GM18508 (cell line): ENCODE data around the gene ZNF322.

Source experiments
- ATAC-seq: cut with Tn5 transposase; IDR thresholded peaks from one replicate; pipeline ENCODE4 v1.9.1; 2021; ENCODE audit warnings: moderate number of reproducible peaks; ENCODE audit not compliant: insufficient read depth, unreplicated experiment

The ZNF322 gene

DNA sequence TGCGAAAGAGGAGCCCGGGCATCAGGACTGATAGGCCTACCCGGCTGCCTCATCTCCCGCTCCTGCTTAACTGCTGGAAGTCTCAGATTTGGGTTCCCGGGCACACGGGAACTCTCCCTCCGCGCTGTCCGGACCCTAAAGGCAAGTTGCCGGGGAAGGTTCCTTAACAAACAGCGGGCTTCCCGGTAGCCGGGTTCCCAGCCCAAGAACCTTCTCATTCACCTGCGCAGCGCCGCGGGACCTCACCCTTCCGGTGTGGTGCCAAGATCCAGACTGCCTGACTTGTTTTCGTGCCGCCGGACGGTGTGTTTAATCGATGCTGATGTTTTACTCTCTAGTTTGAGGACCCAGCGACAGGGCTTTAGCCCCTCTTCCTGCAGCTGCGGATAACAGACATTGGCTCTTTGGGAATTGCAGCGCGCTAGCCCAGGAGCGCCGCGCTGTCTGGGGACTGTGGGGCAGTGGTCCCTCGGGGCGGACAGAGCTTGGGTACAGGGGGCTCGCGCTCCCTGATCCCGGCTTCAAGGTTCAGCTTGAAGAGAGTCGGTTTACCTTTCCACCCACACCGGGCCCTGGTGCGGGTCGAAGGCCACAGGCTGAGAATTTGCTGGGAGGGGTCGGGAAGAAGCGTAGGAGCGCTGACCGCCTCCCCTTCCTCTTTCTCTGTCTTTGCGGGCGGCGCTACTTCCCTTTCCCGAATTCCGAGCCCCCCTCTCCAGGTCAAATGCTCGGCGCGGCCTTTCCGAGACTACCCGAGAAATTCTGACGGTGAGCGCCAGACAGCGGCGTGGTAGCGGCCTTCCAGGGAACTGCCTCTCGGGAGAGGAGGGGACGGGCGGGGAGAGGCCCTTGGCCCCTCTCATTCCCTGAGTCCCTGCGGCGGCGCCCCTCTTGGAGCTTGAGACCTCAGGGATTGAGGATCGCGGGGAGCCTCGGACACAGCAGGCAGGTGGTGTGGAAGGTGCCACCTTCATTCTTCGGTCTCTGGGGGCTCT is 45.6 kb downstream of the ZNF322 start:
- ATAC-seq = no peak

DNA sequence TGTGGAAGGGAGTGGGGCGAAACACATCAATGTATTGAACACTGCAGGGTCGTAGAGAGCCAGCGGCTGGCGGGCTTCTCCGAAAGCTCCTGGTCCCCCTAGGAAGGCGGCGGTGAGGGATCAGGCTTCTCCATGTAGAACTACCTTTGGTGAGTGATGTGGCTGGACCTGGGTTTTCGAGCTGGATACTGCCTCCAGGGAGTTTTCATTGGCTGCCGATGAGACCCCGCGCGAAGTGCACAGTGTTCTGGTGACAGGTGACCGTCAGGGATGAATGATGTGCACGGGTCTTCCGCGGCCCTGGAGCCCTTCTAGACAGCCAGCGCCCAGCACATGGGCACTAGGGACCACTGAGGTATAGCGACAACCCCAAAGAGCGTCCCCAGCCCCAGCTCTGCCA is 46.3 kb downstream of the ZNF322 start:
- no peak for ATAC-seq

DNA sequence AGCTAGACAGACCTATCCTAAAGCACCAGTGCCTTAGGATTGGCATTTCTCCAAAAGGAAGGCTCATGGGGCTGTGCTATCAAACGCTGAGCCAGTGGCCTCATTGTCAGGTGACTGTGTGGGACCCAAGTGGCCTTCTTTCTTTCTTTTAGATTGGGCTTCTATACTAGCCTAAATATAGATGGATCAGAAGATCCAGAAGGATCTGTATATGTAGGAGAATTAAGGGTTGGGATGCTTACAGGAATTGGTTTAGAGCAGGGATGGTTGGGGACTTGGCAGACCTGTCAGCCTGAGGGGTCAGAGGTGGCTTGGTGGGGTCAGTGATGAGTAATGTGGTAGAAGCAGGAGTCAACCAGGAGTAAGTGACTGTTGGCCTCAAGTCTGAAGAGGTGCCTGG is 47.9 kb downstream of the ZNF322 start:
- no peak for ATAC-seq

DNA sequence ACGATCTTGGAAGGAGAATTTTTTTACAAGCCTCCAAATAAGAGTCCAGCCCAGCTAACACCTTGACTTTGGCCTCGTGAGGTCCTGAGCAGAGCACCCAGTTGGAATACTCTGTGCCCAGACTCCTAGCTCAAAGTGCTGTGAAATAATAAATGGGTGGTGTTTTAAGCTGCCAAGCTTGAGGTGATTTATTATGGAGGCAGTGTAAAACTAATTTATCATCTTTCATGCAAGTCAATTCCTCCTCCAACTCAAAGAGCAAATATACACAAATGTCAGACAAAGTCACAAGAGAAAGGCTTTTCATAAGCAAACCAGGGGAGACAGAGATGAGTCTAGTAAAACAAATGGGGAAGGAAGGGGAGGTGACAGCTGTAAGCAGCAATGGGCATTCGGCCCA is 50.1 kb downstream of the ZNF322 start:
- ATAC-seq = no peak

DNA sequence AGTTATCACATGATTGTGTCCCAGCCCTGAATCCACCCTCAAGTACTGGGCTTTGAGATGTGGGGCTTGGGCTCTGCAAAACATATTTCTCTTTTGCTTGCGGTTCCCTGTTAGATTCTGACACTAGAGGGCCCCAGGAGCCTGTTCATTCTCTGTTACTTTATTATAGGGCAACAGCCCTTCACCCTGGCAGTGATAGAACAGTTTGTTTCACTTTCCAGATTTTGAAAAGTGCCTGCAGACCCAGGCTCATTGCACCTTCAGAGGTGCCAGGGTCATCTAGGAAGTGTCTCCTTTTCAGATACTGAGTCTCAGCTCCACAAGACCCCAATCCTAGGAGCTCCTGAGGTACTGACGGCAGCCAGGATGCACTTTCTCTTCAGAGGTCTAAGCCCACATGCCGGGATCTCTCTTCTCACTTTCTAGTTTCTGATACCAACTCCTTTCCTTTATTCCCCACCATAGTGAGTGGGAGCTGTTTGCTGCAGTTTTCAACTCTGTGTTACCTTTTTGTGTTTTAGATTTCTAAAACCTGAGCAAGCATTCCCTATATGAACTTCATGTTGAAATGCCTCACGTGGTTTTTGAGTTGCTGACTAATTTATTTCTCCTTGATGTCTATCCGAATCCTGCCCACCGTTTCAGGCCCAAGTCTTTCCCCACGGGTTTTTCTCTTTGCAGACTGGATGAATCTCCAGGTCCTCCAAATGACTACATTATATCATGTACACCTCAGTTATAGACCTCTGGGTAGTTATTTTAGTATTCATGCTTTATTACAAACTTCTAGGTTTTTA is 51.9 kb downstream of the ZNF322 start:
- ATAC-seq = peak; percentile 72

DNA sequence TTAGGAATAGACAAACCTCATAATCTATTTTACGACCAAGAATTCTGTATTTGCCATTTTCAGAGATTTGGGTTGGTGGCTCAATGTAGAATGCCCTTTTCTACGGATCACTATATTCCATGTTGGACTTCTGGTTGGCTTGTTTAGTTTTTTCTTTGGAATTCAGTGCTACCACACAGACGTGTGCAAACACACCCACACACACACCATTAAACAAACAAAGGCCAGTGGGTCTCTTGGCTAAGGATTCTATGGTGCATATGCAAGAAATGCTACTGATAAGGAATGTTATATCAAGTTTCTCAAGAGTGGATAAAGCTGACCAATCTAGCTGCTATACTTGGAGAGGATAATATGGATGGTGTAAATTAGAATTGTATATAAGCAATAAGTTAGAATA is 54.7 kb downstream of the ZNF322 start:
- no peak for ATAC-seq

DNA sequence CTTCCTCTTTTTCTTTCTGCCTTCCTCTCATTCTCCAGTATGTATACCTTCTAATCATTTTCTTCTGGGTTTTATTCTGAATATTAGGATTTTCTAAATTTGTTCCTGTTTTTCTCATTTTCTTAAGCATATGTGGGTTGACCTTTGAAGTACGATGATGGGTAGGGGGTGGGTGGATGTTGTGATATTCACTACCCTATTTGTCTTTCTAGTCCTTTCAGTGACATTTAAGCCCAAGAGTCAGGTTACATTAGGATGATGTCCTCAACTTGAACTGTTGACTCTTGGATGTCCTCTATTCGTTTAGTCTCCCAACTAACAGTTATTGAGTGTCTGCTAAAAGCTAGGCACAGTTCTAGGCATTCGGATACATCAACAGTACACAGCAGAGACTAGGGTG is 55.5 kb downstream of the ZNF322 start:
- no peak for ATAC-seq

DNA sequence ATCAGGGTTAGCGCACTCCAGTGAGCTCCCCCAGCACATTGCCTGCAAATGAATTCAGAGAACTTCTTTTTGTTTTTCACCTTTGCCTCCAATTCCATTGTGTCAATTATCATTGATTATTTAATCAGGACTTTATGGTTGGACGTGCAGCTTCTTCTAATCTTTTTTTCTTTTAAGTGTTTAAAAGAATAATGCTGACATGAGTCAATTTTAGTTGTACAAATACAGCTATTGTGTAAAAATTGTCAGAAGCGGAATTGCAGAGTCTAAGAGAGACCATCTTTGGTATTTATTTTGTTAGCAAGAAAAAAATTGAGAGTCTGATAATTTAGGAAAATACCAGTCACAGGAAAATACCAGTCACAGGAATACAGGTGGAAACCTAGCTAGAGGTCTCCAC is 57.3 kb downstream of the ZNF322 start:
- no peak for ATAC-seq

DNA sequence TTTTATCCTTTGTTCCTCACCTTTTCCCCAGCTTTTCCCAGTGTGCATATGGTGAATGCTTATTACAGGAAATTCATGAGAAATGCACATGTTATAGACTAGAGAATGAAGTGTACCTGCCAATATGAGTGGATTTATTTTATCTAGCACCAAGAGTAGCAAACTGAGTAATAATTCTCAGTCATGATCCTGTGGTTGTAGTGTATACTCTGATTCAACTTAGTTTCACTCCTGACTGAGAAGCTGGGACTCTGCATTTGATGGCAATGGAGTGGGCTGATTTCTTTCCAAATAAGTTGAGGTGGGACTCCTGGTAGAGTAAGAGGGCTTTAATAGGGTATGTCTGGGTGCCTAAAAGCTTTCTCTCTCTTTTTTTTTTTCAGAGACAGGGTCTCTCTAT is 58.8 kb downstream of the ZNF322 start:
- no peak for ATAC-seq

DNA sequence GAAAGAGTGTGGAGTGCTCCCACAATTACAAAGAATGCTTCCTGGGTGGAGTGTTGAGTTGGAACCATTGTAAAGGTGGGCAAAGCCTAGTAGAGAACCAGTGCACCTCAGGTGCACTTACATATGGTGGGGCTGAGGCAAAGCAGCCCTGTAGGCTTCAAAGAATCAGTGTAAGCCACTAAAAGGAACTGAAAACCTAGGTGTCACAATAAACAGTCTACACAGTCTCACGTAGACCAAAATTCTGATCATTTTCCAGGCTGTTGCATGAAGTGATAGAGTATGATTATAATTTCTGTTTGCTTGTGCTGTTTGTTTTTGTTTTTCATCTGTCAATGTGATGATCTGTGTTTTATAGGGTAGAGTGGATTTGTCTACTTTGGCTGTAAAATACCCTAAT is 60.0 kb downstream of the ZNF322 start:
- no peak for ATAC-seq

DNA sequence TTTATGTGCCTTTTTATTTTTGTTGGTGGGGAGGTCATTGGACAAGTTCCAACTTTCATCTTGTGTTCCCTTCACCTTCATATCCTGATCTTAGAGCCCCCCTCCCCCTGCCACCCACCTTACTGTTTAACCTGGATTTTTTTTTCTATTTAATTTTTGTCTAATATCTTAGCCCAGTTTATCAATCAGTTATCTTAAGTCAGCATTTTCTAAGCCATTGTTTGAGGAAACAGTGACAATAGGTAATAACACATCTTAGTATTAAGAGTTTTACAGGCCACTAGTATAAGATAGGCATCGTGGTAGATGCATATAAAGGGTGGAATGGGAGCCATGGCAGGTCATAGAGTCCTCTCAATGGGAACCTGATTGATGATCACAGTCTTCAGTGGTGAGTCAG is 60.4 kb downstream of the ZNF322 start:
- ATAC-seq = no peak

DNA sequence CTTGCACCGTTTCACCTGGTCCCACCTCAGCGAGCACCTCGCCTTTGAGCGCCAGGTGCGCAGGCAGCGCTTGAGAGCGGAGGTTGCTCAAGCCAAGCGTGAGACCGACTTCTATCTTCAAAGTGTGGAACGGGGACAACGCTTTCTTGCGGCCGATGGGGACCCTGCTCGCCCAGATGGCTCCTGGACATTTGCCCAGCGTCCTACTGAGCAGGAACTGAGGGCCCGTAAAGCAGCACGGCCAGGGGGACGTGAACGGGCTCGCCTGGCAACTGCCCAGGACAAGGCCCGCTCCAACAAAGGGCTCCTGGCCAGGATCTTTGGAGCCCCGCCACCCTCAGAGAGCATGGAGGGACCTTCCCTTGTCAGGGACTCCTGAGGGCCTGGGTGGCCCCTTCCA is 61.3 kb downstream of the ZNF322 start:
- no peak for ATAC-seq

DNA sequence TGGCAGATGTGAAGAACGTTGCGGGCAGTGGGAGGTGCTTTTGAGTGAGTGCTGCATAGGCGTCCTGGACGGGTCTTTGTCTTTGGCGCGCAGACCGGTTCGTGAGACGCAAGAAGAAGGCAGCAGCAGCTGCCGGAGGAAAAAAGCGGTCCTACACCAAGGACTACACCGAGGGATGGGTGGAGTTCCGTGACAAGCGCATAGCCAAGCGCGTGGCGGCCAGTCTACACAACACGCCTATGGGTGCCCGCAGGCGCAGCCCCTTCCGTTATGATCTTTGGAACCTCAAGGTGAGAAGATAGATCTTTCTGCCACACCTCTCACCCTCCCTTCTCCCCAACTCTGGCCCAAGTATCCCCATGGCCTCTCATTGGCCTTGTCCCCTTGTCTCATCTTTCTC is 61.7 kb downstream of the ZNF322 start:
- ATAC-seq = no peak

DNA sequence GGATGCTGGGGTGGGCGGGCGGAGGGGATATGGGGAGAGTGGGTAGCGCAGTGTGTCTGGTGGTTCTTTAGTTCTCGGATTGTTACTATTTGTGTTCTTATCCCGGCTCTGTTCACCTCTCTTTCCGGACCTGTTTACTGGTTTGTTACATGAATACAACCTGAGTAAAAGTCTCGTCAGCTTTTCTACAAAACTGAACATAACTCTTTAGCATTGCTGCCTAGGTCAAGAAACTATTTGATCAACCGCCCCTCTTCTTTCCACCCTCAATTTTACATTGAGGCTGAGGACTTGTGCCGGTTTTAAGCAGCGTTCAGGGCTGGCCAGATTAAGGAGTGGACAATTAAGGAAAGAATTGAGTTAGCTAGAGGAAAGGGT is 62.2 kb downstream of the ZNF322 start:
- no peak for ATAC-seq

DNA sequence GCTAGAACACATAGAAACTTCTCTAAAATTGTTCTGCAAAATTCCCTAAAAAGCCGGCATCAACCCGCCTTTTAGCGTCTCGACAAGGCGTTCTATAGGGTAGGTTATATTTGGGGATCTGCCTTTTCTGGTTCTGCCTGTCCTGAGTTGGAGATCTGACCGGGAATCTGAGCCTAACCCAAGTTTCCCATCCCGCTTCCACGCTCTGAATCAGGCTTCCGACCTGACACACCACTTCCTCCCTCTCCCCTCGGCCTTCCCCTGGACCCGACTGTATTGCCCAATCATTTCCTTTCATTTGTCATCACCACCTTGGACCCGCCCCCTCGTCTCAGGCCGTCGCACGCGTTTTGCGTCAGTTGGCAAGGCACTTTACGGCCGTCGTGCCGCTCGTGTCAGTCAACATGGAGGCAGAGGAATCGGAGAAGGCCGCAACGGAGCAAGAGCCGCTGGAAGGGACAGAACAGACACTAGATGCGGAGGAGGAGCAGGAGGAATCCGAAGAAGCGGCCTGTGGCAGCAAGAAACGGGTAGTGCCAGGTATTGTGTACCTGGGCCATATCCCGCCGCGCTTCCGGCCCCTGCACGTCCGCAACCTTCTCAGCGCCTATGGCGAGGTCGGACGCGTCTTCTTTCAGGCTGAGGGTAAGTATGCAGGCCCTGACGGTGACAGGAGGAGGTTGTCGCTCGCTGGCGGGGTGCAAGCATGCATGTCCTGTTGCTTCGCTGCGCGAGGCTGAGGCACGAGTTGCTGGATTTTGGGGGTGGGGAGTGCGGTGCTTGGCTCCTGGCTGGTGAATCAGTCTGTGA is 62.8 kb downstream of the ZNF322 start, which contains the start of gene ABT1:
Gene ABT1 (plus strand): TSS at position 375 of the 810 bp plus-strand sequence. CDS start 30 bp downstream, at position 405.
- no peak for ATAC-seq

DNA sequence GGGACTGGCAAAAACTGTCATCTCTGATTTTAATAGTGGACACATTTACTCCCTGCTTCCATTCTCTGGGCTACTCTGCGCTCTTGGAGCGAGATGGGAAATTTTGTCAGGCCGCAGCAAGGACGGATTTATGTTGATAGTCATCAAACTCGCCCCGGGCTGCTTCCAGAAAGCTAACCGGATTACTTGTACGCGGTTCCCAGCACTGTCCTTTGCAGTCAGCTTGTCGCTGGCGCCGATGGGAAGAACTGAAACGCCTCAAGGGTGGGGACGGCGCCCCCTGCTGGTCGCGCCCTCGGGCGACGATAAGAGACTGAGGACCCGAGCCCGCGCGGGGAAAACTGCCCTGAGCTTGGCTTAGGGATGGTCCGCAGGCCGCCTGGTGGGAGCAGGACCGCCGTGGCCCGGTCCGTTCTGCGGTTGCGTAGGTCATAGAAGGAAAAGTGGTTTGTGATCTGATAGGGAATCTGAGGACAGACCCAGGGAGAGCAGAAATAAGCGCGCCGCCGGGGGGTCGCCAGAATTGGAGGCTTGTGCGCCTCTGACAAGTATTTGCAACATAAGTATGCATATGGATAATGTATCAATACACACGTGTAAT is 63.8 kb downstream of the ZNF322 start:
- ATAC-seq = no peak

DNA sequence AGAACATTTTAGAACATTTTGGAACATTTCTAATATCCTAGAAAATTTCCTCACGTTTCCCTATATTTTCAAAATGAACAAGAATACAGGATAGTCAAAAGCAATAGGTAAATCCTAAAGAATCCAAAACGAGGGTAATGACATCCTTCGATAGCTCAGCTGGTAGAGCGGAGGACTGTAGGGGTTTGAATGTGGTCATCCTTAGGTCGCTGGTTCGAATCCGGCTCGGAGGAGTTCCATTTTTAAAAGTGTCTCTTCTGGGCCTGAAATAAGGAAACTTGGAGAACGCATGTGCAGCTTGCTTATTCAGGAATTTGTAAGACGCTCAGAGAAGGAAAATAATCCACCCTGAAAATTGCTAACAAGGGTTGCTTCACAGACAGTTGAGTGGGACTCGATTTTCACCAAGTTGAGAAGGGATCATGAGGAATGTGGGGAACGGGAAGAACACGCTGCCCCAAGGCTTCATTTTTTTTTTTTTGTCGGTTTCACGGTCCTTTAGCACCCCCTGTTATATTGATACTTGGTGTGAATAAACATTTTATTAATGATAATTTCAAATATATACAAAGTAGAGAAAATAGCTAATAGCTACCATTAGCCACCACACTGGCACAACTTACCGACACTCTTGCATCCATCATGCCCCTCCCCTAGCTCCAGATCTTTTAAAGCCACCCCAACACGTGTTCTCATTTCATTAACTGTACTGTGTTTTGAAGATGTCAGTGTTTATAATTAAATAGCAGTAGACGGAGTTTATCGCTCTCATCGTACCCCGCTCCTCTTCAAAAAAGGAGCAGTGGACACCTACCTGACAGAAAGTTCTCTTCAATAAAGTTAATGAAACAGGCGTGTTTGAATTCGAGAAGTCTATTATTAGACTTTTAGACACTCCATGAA is 64.6 kb downstream of the ZNF322 start:
- no peak for ATAC-seq

DNA sequence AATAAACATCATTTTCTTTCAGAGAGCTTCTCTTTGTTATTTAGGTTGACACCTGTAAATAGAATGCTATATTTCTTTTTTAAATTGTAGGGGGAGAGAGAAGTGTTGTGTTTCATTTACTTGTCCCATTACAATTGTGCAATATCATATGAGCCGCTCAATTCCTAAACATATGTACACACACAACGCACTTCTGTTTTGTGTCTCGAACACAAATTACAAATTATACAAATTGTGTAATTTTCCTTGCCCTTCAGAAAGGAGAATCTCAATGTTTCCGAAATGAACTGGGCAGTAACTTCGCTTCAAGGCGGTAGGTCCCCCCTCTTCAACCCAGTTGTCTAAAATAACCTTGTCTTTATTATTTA is 65.4 kb downstream of the ZNF322 start:
- no peak for ATAC-seq
